K562 (cell line): ENCODE measurements around the gene NR0B1.

Source experiments
- BRD4 ChIP-seq: fragments of 200-600 bp; sonication (generic); IDR thresholded peaks from 2 replicates; pipeline ENCODE4 v1.6.1; 2017; ENCODE audit warnings: inconsistent platforms
- FOXP4 ChIP-seq: sonication (generic); formaldehyde crosslinking; IDR thresholded peaks from 2 replicates; pipeline ENCODE4 v1.8.0; 2022; ENCODE audit warnings: mild to moderate bottlenecking, missing genetic modification reagents, borderline replicate concordance
- TF ChIP-seq, protein P1 (sequence below): sonication (generic); formaldehyde crosslinking; IDR thresholded peaks from 2 replicates; pipeline ENCODE4 v1.8.1; 2023; ENCODE audit warnings: mild to moderate bottlenecking, missing genetic modification reagents

GRCh38 chrX:30349946-30350345 lies 40.8 kb upstream of the NR0B1 start:
- TF ChIP-seq, protein P1, sequence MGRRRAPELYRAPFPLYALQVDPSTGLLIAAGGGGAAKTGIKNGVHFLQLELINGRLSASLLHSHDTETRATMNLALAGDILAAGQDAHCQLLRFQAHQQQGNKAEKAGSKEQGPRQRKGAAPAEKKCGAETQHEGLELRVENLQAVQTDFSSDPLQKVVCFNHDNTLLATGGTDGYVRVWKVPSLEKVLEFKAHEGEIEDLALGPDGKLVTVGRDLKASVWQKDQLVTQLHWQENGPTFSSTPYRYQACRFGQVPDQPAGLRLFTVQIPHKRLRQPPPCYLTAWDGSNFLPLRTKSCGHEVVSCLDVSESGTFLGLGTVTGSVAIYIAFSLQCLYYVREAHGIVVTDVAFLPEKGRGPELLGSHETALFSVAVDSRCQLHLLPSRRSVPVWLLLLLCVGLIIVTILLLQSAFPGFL (CRISPR knock-in tag), result no peak
- TF ChIP-seq FOXP4 (CRISPR knock-in tag), result no peak
- TF ChIP-seq BRD4, result no peak
